Esophagus muscularis mucosa (tissue), 4 donors: ENCODE data around the gene GPC1.

Experiments
- CTCF ChIP-seq, 3 experiments: fragments of 200-600 bp in 2 of 3; fragments of 450-650 bp in 1 of 3; sonication (generic) in 2 of 3; IDR thresholded peaks; one replicate each; pipeline ENCODE4 v1.5.1; 2017 to 2019; ENCODE audit warnings: antibody characterized with exemption in 3 of 3, mild to moderate bottlenecking in 2 of 3, moderate library complexity in 1 of 3
- EP300 ChIP-seq: sonication (generic); formaldehyde crosslinking; IDR thresholded peaks from one replicate; pipeline ENCODE4 v1.6.1; 2017; ENCODE audit warnings: antibody characterized with exemption
- POLR2A ChIP-seq: fragments of 450-650 bp; IDR thresholded peaks from one replicate; pipeline ENCODE4 v1.6.1; 2017; ENCODE audit warnings: antibody characterized with exemption, moderate library complexity, mild to moderate bottlenecking, low read depth

- TF ChIP-seq CTCF (IDR thresholded peaks at IDR 0.05), result no peak
- no peak for TF ChIP-seq POLR2A
- TF ChIP-seq EP300, result no peak
Observed at GRCh38 chr2:240437551-240437860, 2.0 kb downstream of the GPC1 start.
